VCaP (cell line): ENCODE measurements around the gene SP2.

Experiments used
- H3K27ac ChIP-seq: fragments of 450-650 bp; 2 replicates; pipeline ENCODE4 v1.5.1; 2017
- TF ChIP-seq, protein P1 (sequence below): fragments of 450-650 bp; conservative IDR thresholded peaks from 2 replicates; pipeline ENCODE4 v1.5.1; 2017; ENCODE audit warnings: mild to moderate bottlenecking, moderate library complexity

The SP2 gene

DNA sequence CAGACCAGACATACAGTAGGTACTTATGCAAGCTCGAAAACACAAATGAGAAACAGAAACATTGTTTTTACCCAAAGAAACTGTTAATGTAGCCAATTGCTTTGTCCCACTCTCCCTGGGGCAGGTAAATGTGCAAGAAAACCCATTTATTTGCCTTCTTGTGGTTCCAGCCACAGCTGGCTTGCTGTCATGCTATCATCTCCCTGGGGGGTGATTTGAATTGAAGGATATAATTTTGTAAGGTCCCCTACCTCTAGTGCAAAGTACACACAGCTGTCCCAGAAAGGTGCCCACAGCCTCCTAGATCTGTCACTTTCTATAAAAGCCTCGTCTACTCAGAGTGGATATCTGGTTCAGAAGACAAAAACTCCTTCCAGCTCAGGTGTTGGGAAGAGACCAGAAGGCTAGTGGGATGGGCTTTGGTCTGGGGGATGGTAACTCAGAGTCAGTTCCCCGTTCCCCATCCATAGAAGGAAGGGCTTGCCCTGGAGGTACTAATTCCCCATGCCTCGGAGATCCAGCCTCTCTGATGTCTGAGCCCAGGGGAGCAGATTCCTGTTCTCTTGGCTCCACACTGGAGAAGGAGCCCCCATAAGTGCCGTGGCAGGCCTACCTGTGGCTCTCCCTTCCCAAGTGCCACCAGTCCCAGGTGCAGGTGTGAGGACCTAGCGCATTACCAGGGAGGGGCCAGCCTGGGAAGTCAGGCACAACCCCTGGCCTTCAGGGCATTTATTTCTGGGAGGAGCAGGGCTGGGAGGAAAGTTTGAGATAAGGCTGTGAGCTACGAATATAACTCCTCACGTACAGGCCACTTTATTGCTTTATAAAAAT lies 64.0 kb downstream of the SP2 start:
- peak overlapping the region; percentile 91 for H3K27ac ChIP-seq
- TF ChIP-seq, protein P1, sequence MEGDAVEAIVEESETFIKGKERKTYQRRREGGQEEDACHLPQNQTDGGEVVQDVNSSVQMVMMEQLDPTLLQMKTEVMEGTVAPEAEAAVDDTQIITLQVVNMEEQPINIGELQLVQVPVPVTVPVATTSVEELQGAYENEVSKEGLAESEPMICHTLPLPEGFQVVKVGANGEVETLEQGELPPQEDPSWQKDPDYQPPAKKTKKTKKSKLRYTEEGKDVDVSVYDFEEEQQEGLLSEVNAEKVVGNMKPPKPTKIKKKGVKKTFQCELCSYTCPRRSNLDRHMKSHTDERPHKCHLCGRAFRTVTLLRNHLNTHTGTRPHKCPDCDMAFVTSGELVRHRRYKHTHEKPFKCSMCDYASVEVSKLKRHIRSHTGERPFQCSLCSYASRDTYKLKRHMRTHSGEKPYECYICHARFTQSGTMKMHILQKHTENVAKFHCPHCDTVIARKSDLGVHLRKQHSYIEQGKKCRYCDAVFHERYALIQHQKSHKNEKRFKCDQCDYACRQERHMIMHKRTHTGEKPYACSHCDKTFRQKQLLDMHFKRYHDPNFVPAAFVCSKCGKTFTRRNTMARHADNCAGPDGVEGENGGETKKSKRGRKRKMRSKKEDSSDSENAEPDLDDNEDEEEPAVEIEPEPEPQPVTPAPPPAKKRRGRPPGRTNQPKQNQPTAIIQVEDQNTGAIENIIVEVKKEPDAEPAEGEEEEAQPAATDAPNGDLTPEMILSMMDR = no peak

DNA sequence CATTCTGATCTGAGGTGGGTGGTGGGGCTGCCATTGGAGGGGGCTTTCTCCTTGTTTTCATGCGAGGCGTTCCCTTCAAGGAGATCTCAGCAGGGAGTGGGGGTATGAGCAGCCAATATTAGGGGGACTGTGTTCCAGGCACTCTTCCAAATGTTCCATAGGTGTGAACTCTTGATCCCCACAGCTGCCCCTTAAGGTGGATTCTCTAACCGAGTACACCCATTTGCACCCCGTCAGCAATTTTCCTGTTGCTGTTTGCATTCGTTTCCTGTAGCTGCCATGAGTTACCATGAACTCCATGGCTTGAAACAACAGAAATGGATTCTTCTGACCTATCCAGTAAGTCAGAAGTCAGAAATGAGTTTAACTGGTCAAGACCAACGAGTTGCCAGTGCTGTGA lies 65.4 kb downstream of the SP2 start:
- TF ChIP-seq, protein P1 = no peak
- no peak overlapping the region for H3K27ac ChIP-seq

DNA sequence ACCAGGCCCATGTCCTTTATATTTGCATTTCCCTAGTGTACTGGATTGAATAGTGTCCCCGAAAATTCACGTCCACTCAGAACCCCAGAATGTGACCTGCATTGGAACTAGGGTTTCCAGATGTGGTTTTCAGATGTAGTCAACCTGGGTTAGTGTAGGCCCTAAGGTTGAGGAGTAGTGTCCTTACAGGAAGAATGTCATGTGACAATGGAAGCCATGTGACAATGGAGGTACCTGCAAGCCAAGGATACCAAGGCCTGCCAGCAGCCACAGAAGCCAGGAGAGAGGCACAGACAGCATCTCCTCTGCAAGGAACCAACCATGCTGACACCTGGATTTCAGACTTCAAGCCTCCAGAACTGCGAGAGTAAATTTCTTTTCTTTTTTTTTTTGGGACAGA lies 66.9 kb downstream of the SP2 start:
- H3K27ac ChIP-seq = no peak overlapping the region
- TF ChIP-seq, protein P1 = no peak

DNA sequence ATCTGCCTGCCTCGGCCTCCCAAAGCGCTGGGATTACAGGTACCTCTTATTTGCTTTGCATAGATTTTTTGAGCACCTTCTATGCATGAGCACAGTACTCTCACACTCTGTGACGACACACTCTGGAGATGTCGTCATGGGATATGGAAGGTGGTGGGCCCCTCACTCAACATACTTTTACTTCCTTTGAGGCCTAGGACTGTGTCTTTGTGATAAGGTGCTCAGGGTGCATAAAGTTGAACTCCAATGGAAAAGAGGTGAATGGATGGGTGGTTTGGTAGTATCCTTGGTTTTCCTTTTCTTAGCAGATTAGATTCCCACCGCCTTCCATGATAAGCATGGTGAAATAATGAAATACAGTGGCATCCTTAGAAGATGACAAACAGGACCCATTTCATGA lies 68.8 kb downstream of the SP2 start:
- TF ChIP-seq, protein P1 = no peak
- no peak overlapping the region for H3K27ac ChIP-seq

DNA sequence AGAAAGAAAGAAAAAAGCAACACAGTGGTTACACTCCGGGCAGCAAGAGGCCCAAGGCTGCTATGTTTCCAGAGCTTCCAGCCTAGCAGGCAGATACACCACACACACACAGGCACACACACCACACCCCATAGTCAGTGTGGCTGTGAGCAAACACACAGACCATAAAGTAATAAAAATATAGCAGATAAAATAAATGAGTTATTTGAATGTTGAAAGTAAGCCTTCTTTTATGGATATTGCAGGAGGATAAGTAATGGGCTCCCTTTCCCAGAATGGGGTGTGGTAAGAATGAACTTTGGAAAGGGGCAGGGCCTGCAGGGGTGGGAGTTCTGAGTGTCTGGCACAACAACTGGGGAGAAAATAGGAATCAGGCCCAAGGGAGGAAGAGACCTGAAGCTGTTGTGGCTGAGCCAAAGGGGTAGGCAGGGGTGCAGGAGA lies 70.1 kb downstream of the SP2 start:
- TF ChIP-seq, protein P1 = no peak
- no peak overlapping the region for H3K27ac ChIP-seq

DNA sequence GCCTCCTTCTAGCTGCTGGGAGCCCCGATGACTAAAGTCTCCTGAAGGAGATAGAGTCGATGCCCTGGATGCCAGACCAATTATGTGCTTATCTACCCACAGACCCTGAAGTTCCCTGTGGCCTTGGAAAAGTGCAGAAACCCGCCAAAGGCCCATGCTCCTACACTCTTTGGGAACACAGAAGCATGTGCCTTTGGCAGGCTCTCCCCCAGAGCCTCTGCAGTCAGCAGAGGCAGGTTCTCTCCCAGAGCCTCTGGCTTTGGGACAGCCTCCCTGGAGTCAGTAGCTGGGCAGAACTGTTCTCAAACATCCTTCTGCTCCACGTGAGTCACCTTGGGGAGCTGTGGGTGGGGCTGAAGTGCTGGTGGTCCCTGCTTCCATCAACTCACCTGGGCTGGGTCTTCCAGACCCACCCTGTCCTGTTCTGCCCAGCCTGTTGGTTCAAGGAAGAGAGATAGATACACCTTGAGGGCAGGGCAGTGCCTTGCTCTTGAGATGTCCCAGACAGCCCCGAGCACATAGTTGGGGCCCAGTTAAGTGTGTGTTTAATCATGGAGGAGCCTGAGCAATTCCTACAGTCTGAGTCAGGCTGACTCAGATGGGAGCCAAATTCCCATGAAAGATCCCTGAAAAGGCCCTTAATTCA lies 71.7 kb downstream of the SP2 start:
- no peak overlapping the region for H3K27ac ChIP-seq
- TF ChIP-seq, protein P1 = no peak

DNA sequence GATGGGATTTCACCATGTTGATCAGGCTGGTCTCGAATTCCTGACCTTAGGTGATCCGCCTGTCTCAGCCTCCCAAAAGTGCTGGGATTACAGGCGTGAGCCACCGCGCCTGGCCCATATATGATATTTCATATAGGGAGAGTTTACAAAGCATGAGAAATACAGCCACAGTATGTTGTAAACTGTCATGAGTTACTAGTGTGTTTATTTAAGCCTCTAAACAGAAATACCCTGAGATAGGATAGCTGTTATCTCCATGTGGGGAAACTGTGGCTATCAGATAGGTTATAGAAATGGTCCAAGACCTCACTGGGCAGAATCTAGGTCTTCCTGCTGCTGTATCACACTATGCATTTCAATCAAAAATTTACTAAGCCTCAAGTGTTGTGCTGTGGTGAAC lies 72.8 kb downstream of the SP2 start:
- TF ChIP-seq, protein P1 = no peak
- H3K27ac ChIP-seq = no peak overlapping the region
